SU-DHL-6 (cell line): ENCODE results near the gene SLX4IP.

Experiments
- H2AFZ ChIP-seq: fragments of 200-600 bp; sonication (generic); 2 replicates; pipeline ENCODE4 v1.6.1; 2014; ENCODE audit warnings: low read depth, mild to moderate bottlenecking, moderate library complexity, mixed read lengths, antibody characterized with exemption, low read length; ENCODE audit not compliant: severe bottlenecking
- H3F3A ChIP-seq: fragments of 200-600 bp; shearing (Covaris generic); 2 replicates; pipeline ENCODE4 v1.6.0; 2016; ENCODE audit warnings: antibody characterized with exemption, mild to moderate bottlenecking; ENCODE audit not compliant: insufficient read depth
- H3K27ac ChIP-seq: fragments of 200-600 bp; sonication (generic); 2 replicates; pipeline ENCODE4 v1.5.1; 2016; ENCODE audit warnings: low read depth, mild to moderate bottlenecking, low read length, moderate library complexity, mixed read lengths
- H3K27me3 ChIP-seq: fragments of 200-600 bp; sonication (generic), shearing (Covaris generic); 2 replicates; pipeline ENCODE4 v1.6.0; 2014; ENCODE audit warnings: mild to moderate bottlenecking, low read length
- H3K36me3 ChIP-seq: fragments of 200-600 bp; sonication (generic); 2 replicates; pipeline ENCODE4 v1.6.1; 2014; ENCODE audit warnings: mild to moderate bottlenecking, low read length, mixed read lengths
- H3K4me2 ChIP-seq: fragments of 300-600, 200-600 bp; shearing (Covaris generic), sonication (generic); 2 replicates; pipeline ENCODE4 v1.6.0; 2014; ENCODE audit warnings: low read length, low read depth, mild to moderate bottlenecking; ENCODE audit not compliant: poor library complexity, severe bottlenecking
- H3K4me3 ChIP-seq: fragments of 200-600 bp; sonication (generic); 2 replicates; pipeline ENCODE4 v1.5.1; 2014; ENCODE audit warnings: antibody characterized with exemption, low read length, mild to moderate bottlenecking, mixed read lengths; ENCODE audit not compliant: insufficient read depth, poor library complexity, severe bottlenecking
- H3K79me2 ChIP-seq: fragments of 200-600 bp; sonication (generic); 2 replicates; pipeline ENCODE4 v1.6.1; 2014; ENCODE audit warnings: mild to moderate bottlenecking, low read length, moderate library complexity; ENCODE audit not compliant: insufficient read depth
- H3K9ac ChIP-seq: fragments of 200-600 bp; sonication (generic); 2 replicates; pipeline ENCODE4 v1.7.0; 2014; ENCODE audit warnings: mild to moderate bottlenecking, low read length
- H3K9me2 ChIP-seq: fragments of 200-600 bp; sonication (generic); replicated peaks from 2 replicates; pipeline ENCODE4 v1.6.1; 2014; ENCODE audit warnings: low read length; ENCODE audit not compliant: insufficient read depth
- H3K9me3 ChIP-seq: fragments of 200-600 bp; sonication (generic); 2 replicates; pipeline ENCODE4 v1.6.1; 2014; ENCODE audit warnings: low read length, mixed read lengths; ENCODE audit not compliant: insufficient read depth
- H4K20me1 ChIP-seq: fragments of 200-600 bp; sonication (generic); 2 replicates; pipeline ENCODE4 v1.6.1; 2014; ENCODE audit warnings: low read depth, mild to moderate bottlenecking, antibody characterized with exemption, low read length, moderate library complexity, mixed read lengths
- CTCF ChIP-seq: fragments of 200-600 bp; sonication (generic); IDR thresholded peaks from one replicate; pipeline ENCODE4 v1.5.1; 2017; ENCODE audit warnings: antibody characterized with exemption, mild to moderate bottlenecking, low read length, moderate library complexity; ENCODE audit not compliant: insufficient read depth, poor library complexity, severe bottlenecking
- EZH2phosphoT487 ChIP-seq: fragments of 200-600 bp; sonication (generic), shearing (Covaris generic); conservative IDR thresholded peaks from 2 replicates; pipeline ENCODE4 v1.6.1; 2018; ENCODE audit warnings: mild to moderate bottlenecking, antibody characterized with exemption, low read length, moderate library complexity, mixed read lengths

Gene SLX4IP

GRCh38 chr20:10497283-10497682 lies 62.2 kb downstream of the SLX4IP start:
- H3K9me2 ChIP-seq, result no peaks in the 10 kb centered on the region
- H3K36me3 ChIP-seq, result no peaks in the 10 kb centered on the region
- H3K27me3 ChIP-seq, result no peaks in the 10 kb centered on the region
- no peak overlapping the region for H3K4me3 ChIP-seq
- H3F3A ChIP-seq, result no peaks in the 10 kb centered on the region
- no peak overlapping the region for H3K27ac ChIP-seq
- no peak for TF ChIP-seq EZH2phosphoT487
- TF ChIP-seq CTCF, result no peak
- peaks cover 13% of the 10 kb centered on the region; the same call in 1 of the 2 replicates for H3K79me2 ChIP-seq
- H3K9ac ChIP-seq, result no peak overlapping the region
- no peak overlapping the region for H2AFZ ChIP-seq
- no peak overlapping the region for H3K4me2 ChIP-seq
- no peaks in the 10 kb centered on the region for H3K9me3 ChIP-seq
- peaks cover 13% of the 10 kb centered on the region; the same call in 1 of the 2 replicates for H4K20me1 ChIP-seq

- no peak overlapping the region for H3K9ac ChIP-seq
- H3K27me3 ChIP-seq, result no peaks in the 10 kb centered on the region
- TF ChIP-seq EZH2phosphoT487, result no peak
- TF ChIP-seq CTCF, result no peak
- no peak overlapping the region for H3K4me3 ChIP-seq
- no peak overlapping the region for H2AFZ ChIP-seq
- H3K4me2 ChIP-seq, result no peak overlapping the region
- no peak overlapping the region for H3K27ac ChIP-seq
- no peaks in the 10 kb centered on the region for H3K9me3 ChIP-seq
- peaks cover 14% of the 10 kb centered on the region; the same call in 1 of the 2 replicates for H3K79me2 ChIP-seq
- no peaks in the 10 kb centered on the region for H3K36me3 ChIP-seq
- H4K20me1 ChIP-seq, result peaks cover 13% of the 10 kb centered on the region; the same call in 1 of the 2 replicates
- no peaks in the 10 kb centered on the region for H3F3A ChIP-seq
- H3K9me2 ChIP-seq, result no peaks in the 10 kb centered on the region
These were observed 62.7 kb downstream of the SLX4IP start for GRCh38 chr20:10497791-10498190.

- H4K20me1 ChIP-seq, result peaks cover 13% of the 10 kb centered on the region; the same call in 1 of the 2 replicates
- no peak overlapping the region for H3K9ac ChIP-seq
- H3K79me2 ChIP-seq, result peaks cover 17% of the 10 kb centered on the region; the same call in 1 of the 2 replicates
- H3K36me3 ChIP-seq, result no peaks in the 10 kb centered on the region
- H3K9me3 ChIP-seq, result no peaks in the 10 kb centered on the region
- no peaks in the 10 kb centered on the region for H3K27me3 ChIP-seq
- H3F3A ChIP-seq, result no peaks in the 10 kb centered on the region
- H2AFZ ChIP-seq, result no peak overlapping the region
- no peak for TF ChIP-seq CTCF
- no peak for TF ChIP-seq EZH2phosphoT487
- H3K4me2 ChIP-seq, result no peak overlapping the region
- no peaks in the 10 kb centered on the region for H3K9me2 ChIP-seq
- H3K27ac ChIP-seq, result no peak overlapping the region
- H3K4me3 ChIP-seq, result no peak overlapping the region
These were observed 63.1 kb downstream of the SLX4IP start for GRCh38 chr20:10498200-10498599.

- Histone ChIP-seq H3K4me2 (no peak overlapping the region), H3K27ac (no peak overlapping the region), H3K9me2 (no peaks in the 10 kb centered on the region), H3K4me3 (no peak overlapping the region), H3K9me3 (no peaks in the 10 kb centered on the region), H3K79me2 (peaks cover 17% of the 10 kb centered on the region; the same call in 1 of the 2 replicates), H3F3A (no peaks in the 10 kb centered on the region), H3K27me3 (no peaks in the 10 kb centered on the region), H3K36me3 (no peaks in the 10 kb centered on the region), H2AFZ (no peak overlapping the region), H4K20me1 (peaks cover 7% of the 10 kb centered on the region; the same call in 1 of the 2 replicates), H3K9ac (no peak overlapping the region)
- no peak for TF ChIP-seq EZH2phosphoT487
- TF ChIP-seq CTCF, result no peak
These were observed 66.3 kb downstream of the SLX4IP start for GRCh38 chr20:10501402-10501801.
